ENCODE measurements around the gene IPO11.
"Not testable (repeated sequence)": the region's sequence is repeated elsewhere in the genome, so short reads cannot be mapped to it uniquely, and the experiment has no call there.

The IPO11 gene

DNA sequence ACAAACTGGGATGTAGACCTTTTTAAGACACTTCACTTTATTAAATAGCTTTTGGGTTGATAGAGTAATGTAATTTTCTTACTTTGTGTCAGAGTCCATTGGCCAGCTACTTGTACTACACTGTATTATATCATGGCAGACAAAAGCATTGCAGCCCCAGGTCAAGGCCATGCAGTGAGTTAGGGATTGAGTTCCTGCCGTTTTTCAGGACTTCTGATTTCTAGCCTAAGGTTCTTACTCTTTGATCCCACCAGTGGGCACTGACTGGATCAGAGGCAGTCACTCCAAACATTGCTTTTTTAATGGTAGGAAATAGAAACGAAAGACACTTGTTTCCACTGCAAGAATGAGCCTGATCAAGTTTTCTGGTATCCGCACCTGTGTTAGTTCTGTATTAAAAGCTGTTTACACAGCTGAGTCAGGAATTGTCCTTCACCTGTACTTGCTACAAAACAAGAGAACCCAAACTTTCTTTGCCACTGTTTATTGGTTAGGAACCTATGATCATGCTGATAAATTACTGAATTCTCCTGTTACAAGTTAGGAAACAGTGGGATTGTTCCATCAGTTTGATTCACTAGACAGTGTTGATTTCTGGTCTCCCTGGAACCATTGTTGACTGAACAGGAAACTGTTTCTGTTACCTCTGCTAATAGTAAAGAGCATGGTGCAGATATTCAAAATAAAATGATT, 188.1 kb downstream of the IPO11 start:
- no peak for DNase-seq (ENCODE audit: low read depth)

DNA sequence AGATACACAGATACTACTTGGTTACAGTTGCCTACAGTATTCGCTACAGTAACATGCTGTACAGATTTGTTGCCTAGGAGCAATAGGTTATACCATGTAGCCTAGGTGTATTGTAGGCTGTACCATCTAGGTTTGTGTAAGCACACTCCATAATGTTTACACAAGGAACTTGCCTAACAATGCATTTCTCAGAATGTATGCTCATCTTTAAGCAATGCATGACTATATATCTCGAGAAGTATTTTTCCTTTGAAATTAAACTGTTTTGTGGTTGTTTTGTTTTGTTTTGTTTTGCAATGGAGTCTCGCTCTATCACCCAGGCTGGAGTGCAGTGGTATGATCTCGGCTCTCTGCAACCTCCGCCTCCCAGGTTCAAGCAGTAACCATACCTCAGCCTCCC, 191.4 kb downstream of the IPO11 start:
- DNase-seq (ENCODE audit: low read depth) = no peak

DNA sequence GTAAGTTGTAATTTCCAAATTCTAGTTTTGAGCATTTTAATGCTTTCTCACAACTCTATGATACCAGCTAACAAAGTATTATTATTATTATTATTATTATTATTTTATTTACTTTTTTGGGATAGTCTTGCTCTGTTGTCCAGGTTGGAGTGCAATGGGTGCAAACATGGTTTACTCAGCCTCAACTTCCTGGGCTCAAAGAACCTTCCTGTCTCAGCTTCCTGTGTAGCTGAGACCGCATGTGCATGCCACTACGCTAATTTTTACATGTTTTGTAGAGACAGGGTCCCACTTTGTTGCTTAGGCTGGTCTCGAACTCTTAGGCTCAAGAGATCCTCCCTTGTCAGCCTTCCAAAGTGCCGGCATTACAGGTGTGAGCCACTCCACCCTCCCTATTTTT, 193.1 kb downstream of the IPO11 start:
- DNase-seq (ENCODE audit: low read depth) = no peak

DNA sequence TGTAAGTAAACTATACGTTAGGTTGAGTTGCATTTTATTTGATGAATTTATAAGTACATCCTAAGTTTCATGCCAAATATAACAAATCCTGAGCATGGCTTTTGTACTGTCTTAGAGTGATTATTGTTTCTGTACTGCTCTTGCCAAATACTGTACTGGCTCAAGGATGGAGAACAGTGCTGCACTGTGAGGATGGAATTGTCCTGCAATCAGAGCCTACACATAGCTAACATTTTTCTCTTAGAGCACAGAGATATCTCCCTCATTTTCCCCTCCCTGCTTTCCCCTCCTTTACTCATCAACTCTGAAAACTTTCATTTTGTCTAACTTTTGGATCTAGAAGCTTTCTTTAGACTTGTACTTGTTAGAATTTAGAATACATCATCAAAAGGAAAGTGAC, 194.3 kb downstream of the IPO11 start:
- DNase-seq (ENCODE audit: low read depth) = no peak

DNA sequence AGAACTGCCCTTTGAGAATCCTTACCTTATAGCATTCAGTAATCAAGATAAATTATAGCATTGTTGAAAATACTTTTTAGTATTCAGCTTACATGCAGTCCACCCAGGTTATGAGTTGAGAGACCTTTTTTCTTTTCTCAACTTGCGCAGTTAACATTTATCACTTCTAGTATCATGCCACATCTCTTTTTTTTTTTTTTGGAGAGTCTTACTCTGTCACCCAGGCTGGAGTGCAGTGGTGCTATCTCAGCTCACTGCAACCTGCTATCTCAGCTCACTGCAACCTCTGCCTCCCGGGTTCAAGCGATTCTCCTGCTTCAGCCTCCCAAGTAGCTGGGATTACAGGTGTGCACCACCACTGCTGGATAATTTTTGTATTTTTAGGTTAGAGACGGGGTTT, 195.1 kb downstream of the IPO11 start:
- DNase-seq (ENCODE audit: low read depth) = no peak

DNA sequence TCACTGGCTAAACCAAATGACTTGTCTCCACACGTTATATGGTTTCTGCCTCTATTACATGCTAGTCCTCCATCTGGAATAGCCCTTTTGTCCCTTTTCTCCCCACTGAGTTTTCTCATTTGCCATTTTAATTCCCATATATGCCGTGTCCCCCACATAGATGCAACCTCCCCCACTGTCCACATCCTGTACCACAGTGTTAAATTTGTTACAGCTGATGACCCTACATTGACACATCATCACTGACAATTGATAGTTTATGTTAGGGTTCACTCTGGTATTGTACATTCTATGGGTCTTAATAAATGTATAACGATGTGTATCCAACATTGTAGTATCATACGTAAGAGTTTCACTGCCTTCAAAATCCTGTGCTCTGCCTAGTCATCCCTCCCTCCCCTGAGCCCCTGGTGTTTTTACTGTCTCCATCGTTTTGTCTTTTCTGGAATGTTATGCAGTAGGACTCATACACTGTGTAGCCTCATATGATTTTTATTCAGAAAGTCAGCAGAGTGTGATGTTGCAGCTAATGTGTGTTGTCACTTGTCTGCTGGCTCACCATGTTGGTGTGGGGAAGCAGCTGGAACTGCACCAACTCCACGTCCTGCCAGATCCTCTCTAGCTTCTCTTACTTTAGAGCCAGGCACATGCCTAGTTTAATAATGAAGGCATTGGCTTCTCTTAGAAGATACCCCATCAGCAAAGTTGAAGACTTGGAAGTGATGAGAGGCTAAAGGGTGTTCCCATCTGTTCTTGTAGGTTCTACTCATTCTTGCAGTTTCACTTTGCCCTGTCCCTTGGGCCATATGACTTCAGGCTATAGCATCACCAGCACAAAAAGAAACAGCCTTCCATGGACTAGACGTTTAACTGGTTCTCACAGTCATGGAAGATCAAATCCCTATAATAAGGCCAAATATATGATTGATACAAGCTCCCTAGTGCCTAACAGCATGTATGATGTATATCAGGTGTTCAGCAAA, 196.3 kb downstream of the IPO11 start:
- DNase-seq (ENCODE audit: low read depth) = no peak

DNA sequence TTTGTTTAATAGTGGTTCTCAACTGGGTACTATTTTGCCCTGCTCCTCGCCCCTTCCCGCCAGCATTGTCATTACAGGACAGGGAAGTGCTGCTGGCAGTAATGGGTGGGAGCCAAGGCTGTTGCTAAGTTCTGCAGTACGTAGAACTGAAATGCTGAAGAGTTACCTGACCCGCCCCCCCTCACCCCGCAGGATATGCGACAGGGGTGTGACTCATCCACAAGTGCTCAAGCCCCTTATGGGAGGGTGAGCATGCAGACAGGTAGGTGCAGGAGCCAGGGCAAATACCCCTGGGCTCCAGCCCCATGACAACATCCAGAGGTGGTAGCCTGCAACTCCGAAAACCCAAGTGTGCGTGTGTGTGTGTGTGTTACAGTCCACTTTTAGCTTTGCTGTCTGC, 201.8 kb downstream of the IPO11 start:
- DNase-seq (ENCODE audit: low read depth) = no peak

DNA sequence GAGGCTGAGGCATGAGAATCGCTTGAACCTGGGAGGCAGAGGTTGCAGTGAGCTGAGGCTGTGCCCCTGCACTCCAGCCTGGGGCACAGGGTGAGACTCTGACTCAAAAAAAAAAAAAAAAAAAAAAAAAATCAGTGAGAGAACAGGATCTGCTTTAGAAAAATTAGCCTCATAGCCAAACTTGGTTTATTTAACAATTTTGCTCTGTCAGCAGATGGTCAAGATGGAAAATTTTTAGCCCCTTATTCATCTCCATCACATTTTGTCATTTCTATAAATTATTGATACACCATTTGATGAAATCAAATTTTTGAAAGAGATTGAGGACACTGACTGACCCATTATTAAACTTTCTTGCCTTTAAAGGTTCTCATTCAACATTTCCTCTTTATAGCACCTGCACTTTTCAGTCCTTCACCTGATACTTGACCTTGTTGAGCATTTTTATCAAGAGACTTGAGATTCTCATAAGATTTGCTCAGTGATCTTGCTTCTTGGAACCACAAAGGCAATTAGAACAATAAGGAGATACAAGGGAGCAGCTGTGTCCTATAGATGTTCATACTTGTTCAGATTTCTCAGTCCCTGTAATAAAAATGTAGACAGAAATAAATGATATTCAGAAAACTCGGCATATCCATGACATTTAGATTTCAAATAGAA, 204.2 kb downstream of the IPO11 start:
- no peak for DNase-seq (ENCODE audit: low read depth)

DNA sequence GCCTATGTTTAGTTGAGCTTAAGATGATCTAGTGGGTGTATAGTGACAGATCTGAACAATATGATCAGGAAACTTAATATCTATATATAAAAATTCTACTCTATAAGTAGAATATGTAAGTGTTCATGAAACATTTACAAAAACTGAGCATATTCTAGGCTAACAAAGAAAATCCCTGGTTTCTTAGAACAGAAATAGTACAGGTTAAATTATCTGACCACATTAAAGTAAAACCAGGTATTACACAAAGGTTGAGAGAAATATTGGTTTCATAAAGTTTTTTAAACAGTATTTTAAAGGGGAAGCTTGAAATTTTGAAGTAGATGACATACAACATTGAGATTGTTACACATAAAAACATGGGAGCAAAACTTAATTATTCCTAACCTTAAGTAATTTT, 205.4 kb downstream of the IPO11 start:
- DNase-seq (ENCODE audit: low read depth) = no peak

DNA sequence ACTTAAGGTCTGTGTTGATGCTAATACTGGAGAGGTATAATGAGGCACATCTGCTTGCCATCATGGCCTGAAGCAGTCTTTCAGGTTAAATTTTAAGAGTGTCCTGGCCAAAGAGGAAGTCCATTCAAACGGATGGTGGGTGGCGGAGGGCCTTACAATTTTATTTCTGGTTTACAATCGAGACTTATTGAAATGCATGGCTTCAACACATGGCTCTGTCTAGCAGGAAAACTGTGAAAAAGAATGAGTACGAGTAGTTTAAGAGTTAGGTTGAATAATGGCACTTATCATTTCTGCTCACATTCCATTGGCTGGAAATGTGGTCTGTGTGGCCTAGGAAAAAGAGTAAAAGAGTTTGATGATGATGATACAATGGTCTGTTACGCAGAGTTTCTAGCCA, 208.2 kb downstream of the IPO11 start:
- DNase-seq (ENCODE audit: low read depth) = no peak

DNA sequence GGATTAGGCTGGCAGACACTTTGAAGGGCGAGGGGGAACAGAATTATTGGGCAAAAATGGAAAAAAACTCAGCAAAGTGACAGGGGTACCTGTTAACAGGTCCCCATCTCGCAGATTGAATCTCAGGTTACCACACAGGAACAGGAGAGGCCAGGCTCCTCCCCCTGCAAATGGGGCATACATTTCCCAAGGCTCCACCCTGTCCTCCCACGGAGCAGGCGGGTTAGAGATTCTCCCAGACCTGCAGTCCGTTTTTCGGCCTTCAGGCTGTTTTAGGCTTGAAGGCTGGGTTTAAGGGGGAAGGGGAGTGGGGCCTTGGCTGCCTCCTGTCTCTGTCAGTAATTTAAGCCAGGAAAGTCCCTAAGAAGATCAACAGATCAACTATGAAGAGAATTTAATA, 208.7 kb downstream of the IPO11 start:
- DNase-seq (ENCODE audit: low read depth) = no peak

DNA sequence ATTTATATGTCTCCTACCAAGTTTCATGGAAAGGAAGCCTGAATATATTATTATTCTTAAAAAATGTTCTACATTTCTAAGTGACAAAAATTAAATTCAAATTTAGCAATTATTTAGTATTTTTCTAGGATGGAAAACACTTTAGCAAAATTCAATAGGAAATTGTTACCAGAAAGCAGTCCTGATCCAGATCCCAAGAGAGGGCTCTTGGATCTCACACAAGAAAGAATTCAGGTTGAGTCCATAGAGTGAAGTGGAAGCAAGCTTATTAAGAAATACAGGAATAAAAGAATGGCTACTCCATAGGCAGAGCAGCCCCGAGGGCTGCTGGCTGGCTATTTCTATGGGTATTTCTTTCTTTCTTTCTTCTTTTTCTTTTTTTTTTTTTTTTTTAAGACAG, 210.7 kb downstream of the IPO11 start:
- DNase-seq (ENCODE audit: low read depth) = no peak

DNA sequence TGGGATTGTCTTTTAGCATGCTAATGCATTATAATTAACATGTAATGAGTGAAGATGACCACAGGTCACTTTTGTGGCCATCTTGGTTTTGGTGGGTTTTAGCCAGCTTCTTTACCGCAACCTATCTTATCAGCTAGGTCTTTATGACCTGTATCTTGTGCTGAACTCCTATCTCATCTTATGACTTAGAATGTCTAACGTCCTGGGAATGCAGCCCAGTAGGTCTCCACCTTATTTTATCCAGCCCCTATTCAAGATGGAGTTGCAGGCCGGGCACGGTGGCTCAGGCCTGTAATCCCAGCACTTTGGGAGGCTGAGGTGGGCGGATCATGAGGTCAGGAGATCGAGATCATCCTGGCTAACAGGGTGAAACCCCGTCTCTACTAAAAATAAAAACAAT, 211.9 kb downstream of the IPO11 start:
- not testable (repeated sequence) for DNase-seq (ENCODE audit: low read depth)

DNA sequence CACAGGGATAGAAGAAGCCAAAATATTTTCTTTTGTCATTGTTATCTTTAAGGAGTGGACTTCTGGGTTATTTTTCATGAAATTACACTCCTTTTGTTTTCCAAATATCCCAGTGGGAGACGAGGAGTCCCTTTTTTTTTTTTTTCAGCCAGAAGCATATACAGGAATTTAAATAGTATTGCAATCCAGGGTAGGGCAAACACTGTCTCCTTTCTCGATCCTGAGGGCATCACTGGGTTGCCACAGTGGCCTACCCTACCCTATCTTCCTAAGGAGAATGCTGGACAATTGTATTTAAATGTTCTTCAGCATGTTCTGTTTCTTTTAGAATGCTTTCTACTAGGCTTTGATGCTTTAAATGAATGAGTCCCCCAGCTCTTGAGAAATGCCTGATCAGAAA, 214.0 kb downstream of the IPO11 start:
- no peak for DNase-seq (ENCODE audit: low read depth)

DNA sequence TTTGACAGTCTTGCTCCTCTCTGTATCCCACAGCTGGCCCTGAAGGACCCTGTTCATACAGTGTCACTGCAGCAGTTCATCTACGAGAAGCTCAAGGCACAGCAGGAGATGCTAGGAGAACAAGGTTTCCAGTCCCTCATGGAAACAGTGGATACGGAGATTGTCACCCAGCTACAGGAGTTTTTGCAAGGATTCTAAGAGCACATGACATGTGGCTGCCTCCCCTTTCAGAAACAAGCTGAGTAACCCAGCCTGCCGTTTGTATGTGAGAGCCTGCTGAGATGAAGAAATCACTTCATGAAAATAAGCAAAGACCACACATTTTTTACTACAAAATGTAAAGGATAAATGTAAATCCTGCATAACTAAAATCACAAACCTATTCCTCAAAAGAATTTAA, 214.6 kb downstream of the IPO11 start:
- no peak for DNase-seq (ENCODE audit: low read depth)

DNA sequence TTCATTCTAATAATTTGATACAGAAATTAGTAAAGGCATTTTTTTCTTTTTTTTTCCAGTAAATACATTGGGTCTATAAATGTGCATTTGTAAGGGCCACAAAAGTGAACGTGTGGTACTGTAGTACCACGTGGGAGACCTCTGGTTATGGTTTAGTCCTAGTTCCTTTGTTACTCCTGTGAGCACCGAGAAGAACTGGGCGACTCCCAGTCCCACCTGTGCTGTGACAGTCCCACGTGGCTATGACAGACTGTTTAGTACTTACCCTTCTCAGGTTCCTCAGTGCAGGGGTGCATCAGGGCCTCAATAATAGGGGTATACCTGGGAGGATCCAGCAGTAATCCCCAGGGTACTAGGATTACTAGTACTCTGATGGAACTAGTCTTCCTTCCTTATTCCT, 215.3 kb downstream of the IPO11 start:
- DNase-seq (ENCODE audit: low read depth) = no peak

DNA sequence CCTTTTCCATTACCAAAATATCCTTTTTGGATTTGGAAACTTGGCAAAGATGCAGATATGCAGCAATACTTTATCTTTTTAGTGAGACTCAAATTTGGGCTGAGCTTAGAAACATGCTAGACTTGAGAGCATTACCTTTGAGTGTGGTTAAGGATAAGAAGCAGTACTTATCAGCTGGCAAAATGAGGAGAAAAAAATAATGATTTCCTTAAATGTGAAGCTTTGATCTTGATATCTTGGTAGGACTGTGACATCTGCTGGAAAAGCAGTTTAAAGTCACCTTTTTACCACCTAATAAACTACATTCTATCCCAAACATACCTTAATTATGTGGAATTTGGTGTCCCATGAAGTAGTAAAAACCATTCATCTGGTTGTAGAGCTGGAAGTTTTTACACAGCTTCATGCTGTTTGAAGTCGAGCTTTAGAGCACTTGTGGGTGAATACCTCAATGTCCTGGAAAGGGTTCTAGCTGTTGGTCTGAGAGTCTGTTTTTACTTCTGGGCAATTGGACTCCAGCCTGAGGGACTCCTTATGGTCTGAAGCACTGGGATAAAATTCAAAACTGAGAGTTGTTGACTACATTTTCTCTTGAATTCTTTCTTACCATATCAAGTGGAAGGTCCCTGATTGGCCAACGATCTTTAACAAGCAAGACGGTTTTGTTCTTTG, 219.5 kb downstream of the IPO11 start:
- DNase-seq (ENCODE audit: low read depth) = no peak

DNA sequence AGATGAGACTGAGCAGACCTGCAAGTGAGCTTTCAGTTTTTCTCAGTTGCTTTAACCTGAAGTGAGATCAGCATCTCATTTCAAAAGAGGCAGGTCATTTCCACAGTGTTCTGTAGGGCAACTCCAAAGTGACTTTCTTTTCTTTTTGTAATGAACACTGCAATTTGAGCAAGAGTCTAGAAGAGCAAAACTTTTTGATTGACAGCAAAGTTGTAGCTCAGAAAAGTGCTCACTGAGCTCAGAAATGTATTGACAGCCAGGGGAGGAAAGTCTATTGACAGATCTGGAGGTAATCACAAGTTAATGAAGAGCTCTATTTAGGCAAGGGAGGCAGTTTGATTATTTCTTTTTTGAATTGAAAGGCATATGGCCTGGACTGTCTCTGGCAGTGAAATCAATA, 220.7 kb downstream of the IPO11 start:
- no peak for DNase-seq (ENCODE audit: low read depth)

DNA sequence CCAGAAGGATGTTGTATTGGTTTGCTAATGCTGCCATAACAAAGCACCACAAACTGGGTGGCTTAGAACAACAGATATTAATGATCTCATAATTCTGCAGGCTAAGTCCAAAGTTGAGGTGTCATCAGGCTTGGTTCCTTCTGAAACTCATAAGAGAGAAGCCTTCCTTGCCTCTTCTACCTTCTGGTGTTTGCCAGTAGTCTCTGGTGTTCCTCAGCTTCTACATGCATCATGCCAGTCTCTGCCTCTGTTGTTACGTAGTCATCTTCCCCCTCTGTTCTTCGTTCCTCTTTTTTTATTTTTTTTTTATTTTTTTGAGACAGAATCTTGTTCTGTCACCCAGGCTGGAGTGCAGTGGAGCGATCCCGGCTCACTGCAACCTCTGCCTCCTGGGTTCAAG, 227.9 kb downstream of the IPO11 start:
- no peak for DNase-seq (ENCODE audit: low read depth)

DNA sequence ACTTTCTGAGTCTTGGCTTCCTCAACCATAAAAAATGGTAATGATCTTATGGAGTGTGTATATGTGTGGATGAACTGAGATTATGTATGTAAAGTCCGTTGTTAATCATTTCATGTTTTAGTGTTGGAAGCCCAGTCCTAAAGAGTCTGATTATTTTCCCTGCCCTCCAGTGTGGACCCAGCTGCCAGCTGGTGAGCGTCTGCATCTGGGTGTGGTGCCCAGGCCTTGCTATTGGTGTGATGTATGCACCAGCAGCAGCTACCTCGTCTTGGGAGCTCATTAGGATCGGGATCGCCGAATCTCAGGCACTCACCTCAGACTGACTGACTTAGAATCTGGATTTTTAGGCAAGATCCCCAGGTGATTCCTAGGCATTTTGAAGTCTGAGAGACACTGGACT, 229.9 kb downstream of the IPO11 start:
- DNase-seq (ENCODE audit: low read depth) = no peak

DNA sequence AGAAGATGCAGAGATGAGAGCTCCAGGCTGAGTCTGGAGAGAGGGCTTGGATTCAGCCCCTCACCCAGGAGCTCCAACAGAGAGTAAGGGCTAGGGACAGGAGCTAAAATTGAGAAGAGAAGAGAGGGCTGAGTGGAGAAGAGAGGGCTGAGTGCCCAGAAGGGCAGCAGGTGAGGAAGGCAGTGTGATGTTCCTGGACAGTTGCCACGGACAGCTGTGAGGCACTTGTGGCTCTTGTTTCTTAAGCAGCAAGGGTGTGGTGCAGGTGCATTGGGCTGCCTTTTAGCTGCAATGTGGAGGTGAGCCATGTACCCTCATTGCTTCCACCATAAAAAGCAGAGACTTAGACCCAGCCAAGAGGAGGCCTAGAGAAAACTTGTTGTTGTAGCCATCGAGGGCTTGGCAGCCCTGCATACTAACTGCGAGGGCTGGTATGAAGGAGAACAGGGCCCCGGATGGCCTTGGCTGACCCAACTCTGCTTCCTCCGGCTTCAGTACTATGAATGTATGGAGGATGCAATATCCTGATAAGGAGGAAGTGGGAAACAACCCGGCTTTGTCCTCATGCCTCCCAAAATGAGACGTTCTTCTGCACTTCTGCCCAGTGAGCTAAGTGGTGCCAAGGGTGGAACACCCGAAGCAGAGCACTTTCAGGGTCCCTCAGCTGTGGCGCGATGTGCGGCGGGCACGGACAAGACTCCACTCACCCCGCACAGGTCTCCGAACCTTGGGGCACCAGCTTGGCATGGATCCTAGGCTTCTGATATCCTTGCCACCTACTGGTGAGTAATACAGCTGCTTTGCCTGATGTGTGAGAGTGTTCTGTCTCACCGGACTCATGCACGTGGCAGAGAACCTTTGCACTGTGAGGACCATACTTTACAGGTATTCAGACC, 231.2 kb downstream of the IPO11 start:
- no peak for DNase-seq (ENCODE audit: low read depth)

Data from activated T-helper 1 cell treated with Interleukin-2 at 50 U/mL for 16 hours (primary cell).